ENCODE measurements around the gene PSMB7.

PSMB7 gene

GRCh38 chr9:124455820-124456219 lies 40.6 kb upstream of the PSMB7 start:
- FAIRE-seq (no peak), DNase-seq (ENCODE audit: insufficient read length, low spot score) (no peak)
- TF ChIP-seq, protein P1, sequence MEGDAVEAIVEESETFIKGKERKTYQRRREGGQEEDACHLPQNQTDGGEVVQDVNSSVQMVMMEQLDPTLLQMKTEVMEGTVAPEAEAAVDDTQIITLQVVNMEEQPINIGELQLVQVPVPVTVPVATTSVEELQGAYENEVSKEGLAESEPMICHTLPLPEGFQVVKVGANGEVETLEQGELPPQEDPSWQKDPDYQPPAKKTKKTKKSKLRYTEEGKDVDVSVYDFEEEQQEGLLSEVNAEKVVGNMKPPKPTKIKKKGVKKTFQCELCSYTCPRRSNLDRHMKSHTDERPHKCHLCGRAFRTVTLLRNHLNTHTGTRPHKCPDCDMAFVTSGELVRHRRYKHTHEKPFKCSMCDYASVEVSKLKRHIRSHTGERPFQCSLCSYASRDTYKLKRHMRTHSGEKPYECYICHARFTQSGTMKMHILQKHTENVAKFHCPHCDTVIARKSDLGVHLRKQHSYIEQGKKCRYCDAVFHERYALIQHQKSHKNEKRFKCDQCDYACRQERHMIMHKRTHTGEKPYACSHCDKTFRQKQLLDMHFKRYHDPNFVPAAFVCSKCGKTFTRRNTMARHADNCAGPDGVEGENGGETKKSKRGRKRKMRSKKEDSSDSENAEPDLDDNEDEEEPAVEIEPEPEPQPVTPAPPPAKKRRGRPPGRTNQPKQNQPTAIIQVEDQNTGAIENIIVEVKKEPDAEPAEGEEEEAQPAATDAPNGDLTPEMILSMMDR (IDR thresholded peaks at IDR 0.05; ENCODE audit: insufficient read depth, missing control alignments): no peak

GRCh38 chr9:124454791-124455443 lies 39.7 kb upstream of the PSMB7 start:
- no peak for FAIRE-seq
- no peak for DNase-seq (ENCODE audit: insufficient read length, low spot score)

DNA sequence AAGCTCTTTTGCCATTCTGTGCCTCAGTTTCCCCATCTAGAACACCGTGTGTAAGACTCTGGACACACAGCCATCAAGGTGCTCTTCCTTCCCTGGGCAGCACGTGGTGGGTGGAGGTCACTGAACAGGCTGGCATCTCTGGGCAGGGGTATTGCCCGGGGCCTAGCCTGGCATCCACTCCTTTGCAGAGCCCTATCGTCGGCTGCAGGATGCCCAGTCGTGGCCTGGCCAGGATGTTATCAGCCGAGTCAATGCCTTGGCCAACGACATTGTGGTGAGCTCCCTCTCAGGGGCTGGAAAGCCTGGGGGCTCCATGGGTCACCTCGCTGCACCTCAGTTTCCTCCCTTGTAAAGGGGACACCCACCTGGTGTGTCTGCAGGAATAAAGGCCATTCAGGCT lies 39.1 kb upstream of the PSMB7 start:
- no peak for DNase-seq (ENCODE audit: insufficient read length, low spot score)
- TF ChIP-seq, protein P1 (IDR thresholded peaks at IDR 0.05; ENCODE audit: insufficient read depth, missing control alignments): no peak
- FAIRE-seq: no peak

More at GRCh38 chr9:124454791-124455443, 39.7 kb upstream of the PSMB7 start:
- TF ChIP-seq, protein P1 (IDR thresholded peaks at IDR 0.05; ENCODE audit: insufficient read depth, missing control alignments): no peak

DNA sequence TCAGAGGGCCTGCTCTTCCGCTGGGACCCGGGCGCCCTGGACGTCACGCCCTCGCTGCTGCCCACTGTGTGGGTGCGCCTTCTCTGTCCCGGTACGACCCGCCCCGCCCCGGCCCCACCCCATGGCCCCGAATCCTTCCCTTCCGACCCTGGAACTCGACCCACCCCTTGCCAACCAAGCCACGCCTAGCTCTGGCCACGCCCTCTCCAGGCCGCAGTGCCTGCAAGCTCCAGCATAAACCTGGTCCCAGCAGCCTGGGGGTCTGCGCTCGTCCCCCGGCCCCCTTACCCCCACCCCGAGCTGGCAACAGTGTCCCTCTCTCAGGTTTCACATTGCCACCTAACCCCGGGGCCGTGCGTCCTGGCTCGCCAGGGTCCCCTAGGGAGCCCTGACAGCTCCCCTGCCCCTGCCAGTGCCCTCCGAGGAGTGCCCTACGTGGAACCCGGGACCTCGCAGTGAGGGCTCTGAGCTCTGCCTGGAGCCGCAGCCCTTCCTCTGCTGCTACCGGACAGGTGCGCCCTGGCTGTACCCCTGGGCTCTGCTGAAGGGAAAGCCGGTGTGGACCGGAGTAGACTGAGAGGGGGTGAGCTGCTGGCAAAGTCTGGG lies 38.4 kb upstream of the PSMB7 start:
- no peak for DNase-seq (ENCODE audit: insufficient read length, low spot score)
- no peak for FAIRE-seq
- TF ChIP-seq, protein P1 (IDR thresholded peaks at IDR 0.05; ENCODE audit: insufficient read depth, missing control alignments): no peak

- TF ChIP-seq, protein P1 (IDR thresholded peaks at IDR 0.05; ENCODE audit: insufficient read depth, missing control alignments): no peak
- FAIRE-seq: no peak
- DNase-seq (ENCODE audit: insufficient read length, low spot score): no peak
Observed at GRCh38 chr9:124452841-124453585, 37.8 kb upstream of the PSMB7 start.

DNA sequence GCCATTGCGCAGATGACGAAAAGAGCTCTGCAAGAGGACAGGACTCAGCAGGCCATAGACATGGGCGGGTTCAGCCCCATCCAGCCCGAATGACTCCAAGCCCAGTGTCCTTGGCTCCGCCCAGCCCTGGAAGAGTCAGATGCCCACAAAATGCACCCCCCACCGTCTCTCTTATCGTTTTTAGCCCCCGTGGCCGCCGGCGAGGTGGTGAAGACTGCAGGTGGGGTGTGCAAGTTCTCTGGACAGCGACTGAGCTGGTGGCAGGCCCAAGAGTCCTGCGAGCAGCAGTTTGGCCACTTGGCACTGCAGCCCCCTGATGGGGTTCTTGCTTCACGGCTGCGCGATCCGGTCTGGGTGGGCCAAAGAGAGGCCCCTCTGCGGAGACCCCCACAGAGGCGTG lies 37.1 kb upstream of the PSMB7 start:
- TF ChIP-seq, protein P1 (IDR thresholded peaks at IDR 0.05; ENCODE audit: insufficient read depth, missing control alignments): no peak
- DNase-seq (ENCODE audit: insufficient read length, low spot score) (no peak), FAIRE-seq (no peak)

All from D721Med (cell line).